SU-DHL-6 (cell line): ENCODE results near the gene NFAT5.
"Not testable (repeated sequence)": the region's sequence is repeated elsewhere in the genome, so short reads cannot be mapped to it uniquely, and the experiment has no call there.

ENCODE experiments used
- H2AFZ ChIP-seq: fragments of 200-600 bp; sonication (generic); 2 replicates; pipeline ENCODE4 v1.6.1; 2014; ENCODE audit warnings: low read depth, mild to moderate bottlenecking, moderate library complexity, mixed read lengths, antibody characterized with exemption, low read length; ENCODE audit not compliant: severe bottlenecking
- H3F3A ChIP-seq: fragments of 200-600 bp; shearing (Covaris generic); 2 replicates; pipeline ENCODE4 v1.6.0; 2016; ENCODE audit warnings: antibody characterized with exemption, mild to moderate bottlenecking; ENCODE audit not compliant: insufficient read depth
- H3K27ac ChIP-seq: fragments of 200-600 bp; sonication (generic); 2 replicates; pipeline ENCODE4 v1.5.1; 2016; ENCODE audit warnings: low read depth, mild to moderate bottlenecking, low read length, moderate library complexity, mixed read lengths
- H3K27me3 ChIP-seq: fragments of 200-600 bp; sonication (generic), shearing (Covaris generic); 2 replicates; pipeline ENCODE4 v1.6.0; 2014; ENCODE audit warnings: mild to moderate bottlenecking, low read length
- H3K36me3 ChIP-seq: fragments of 200-600 bp; sonication (generic); 2 replicates; pipeline ENCODE4 v1.6.1; 2014; ENCODE audit warnings: mild to moderate bottlenecking, low read length, mixed read lengths
- H3K4me2 ChIP-seq: fragments of 300-600, 200-600 bp; shearing (Covaris generic), sonication (generic); 2 replicates; pipeline ENCODE4 v1.6.0; 2014; ENCODE audit warnings: low read length, low read depth, mild to moderate bottlenecking; ENCODE audit not compliant: poor library complexity, severe bottlenecking
- H3K4me3 ChIP-seq: fragments of 200-600 bp; sonication (generic); 2 replicates; pipeline ENCODE4 v1.5.1; 2014; ENCODE audit warnings: antibody characterized with exemption, low read length, mild to moderate bottlenecking, mixed read lengths; ENCODE audit not compliant: insufficient read depth, poor library complexity, severe bottlenecking
- H3K79me2 ChIP-seq: fragments of 200-600 bp; sonication (generic); 2 replicates; pipeline ENCODE4 v1.6.1; 2014; ENCODE audit warnings: mild to moderate bottlenecking, low read length, moderate library complexity; ENCODE audit not compliant: insufficient read depth
- H3K9ac ChIP-seq: fragments of 200-600 bp; sonication (generic); 2 replicates; pipeline ENCODE4 v1.7.0; 2014; ENCODE audit warnings: mild to moderate bottlenecking, low read length
- H3K9me2 ChIP-seq: fragments of 200-600 bp; sonication (generic); replicated peaks from 2 replicates; pipeline ENCODE4 v1.6.1; 2014; ENCODE audit warnings: low read length; ENCODE audit not compliant: insufficient read depth
- H3K9me3 ChIP-seq: fragments of 200-600 bp; sonication (generic); 2 replicates; pipeline ENCODE4 v1.6.1; 2014; ENCODE audit warnings: low read length, mixed read lengths; ENCODE audit not compliant: insufficient read depth
- H4K20me1 ChIP-seq: fragments of 200-600 bp; sonication (generic); 2 replicates; pipeline ENCODE4 v1.6.1; 2014; ENCODE audit warnings: low read depth, mild to moderate bottlenecking, antibody characterized with exemption, low read length, moderate library complexity, mixed read lengths
- EZH2phosphoT487 ChIP-seq: fragments of 200-600 bp; sonication (generic), shearing (Covaris generic); conservative IDR thresholded peaks from 2 replicates; pipeline ENCODE4 v1.6.1; 2018; ENCODE audit warnings: mild to moderate bottlenecking, antibody characterized with exemption, low read length, moderate library complexity, mixed read lengths
- TF ChIP-seq, protein P1 (sequence below): fragments of 200-600 bp; sonication (generic); IDR thresholded peaks from one replicate; pipeline ENCODE4 v1.5.1; 2017; ENCODE audit warnings: antibody characterized with exemption, mild to moderate bottlenecking, low read length, moderate library complexity; ENCODE audit not compliant: insufficient read depth, poor library complexity, severe bottlenecking

Gene NFAT5

DNA sequence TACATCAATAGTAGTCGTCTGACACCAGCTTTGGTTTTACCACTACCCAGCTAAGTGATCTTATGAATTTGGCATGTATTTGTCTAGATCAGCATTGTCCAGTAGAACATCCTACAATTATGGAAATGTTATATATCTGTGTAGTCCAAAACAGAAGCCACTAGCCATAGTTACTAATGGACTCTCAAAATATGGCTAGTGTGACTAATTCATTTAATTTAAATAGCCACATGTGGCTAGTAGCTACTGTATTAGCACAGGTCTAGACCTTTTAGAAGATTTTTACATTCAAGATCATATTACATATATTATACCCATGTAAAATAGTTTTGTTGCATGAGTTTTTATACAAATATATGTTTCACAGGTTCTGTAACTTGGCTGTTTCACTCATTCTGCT lies 27.0 kb upstream of the NFAT5 start:
- Histone ChIP-seq H3K9ac (no peak overlapping the region), H3K9me2 (no peaks in the 10 kb centered on the region), H2AFZ (no peak overlapping the region), H3K9me3 (no peaks in the 10 kb centered on the region), H3F3A (no peaks in the 10 kb centered on the region), H3K36me3 (no peaks in the 10 kb centered on the region), H3K4me2 (no peak overlapping the region), H3K4me3 (no peak overlapping the region), H4K20me1 (no peaks in the 10 kb centered on the region), H3K27me3 (no peaks in the 10 kb centered on the region), H3K27ac (no peak overlapping the region), H3K79me2 (no peaks in the 10 kb centered on the region)
- no peak for TF ChIP-seq EZH2phosphoT487
- TF ChIP-seq, protein P1, sequence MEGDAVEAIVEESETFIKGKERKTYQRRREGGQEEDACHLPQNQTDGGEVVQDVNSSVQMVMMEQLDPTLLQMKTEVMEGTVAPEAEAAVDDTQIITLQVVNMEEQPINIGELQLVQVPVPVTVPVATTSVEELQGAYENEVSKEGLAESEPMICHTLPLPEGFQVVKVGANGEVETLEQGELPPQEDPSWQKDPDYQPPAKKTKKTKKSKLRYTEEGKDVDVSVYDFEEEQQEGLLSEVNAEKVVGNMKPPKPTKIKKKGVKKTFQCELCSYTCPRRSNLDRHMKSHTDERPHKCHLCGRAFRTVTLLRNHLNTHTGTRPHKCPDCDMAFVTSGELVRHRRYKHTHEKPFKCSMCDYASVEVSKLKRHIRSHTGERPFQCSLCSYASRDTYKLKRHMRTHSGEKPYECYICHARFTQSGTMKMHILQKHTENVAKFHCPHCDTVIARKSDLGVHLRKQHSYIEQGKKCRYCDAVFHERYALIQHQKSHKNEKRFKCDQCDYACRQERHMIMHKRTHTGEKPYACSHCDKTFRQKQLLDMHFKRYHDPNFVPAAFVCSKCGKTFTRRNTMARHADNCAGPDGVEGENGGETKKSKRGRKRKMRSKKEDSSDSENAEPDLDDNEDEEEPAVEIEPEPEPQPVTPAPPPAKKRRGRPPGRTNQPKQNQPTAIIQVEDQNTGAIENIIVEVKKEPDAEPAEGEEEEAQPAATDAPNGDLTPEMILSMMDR = no peak

DNA sequence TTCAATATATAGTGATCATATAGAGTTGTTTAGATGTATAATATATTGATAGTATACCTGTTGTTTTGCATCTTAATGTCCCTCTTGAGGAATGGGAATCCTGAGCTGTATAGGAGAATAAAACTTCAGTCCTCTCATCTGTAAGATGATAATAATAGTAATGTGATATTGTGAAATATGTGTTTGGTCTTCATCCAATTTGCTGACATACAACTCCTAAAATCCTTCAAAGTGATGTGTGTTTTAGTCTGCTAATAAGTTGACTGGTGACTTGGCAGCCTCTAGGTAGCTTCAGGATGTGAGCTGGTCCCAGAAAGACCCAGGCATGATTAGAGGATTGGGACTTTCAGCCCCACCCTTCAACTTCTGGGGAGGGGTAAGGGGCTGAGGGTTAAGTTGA lies 22.8 kb upstream of the NFAT5 start:
- TF ChIP-seq, protein P1 = no peak
- no peak for TF ChIP-seq EZH2phosphoT487
- Histone ChIP-seq H3K9ac (no peak overlapping the region), H3K79me2 (no peaks in the 10 kb centered on the region), H3K27ac (no peak overlapping the region), H2AFZ (no peak overlapping the region), H4K20me1 (no peaks in the 10 kb centered on the region), H3K27me3 (no peaks in the 10 kb centered on the region), H3K9me2 (no peaks in the 10 kb centered on the region), H3F3A (no peaks in the 10 kb centered on the region), H3K9me3 (no peaks in the 10 kb centered on the region), H3K4me3 (no peak overlapping the region), H3K4me2 (no peak overlapping the region), H3K36me3 (no peaks in the 10 kb centered on the region)

DNA sequence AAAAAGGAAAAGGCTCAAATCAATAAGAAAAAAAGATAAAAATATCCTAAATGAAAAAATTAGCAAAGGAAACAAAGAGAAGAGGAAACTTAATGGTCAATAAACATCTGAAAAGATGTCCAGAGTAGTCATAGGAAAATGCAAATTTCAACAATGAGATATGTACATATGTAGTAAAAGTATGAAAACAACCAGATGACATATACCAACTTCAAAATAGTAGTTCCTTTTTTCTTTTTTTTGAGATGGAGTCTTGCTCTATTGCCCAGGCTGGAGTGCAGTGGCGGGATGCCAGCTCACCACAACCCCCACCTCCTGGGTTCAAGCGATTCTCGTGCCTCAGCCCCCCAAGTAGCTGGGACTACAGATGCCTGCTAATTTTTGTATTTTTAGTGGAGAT lies 21.7 kb upstream of the NFAT5 start:
- no peak for TF ChIP-seq EZH2phosphoT487
- TF ChIP-seq, protein P1 = no peak
- Histone ChIP-seq H3K9me3 (no peaks in the 10 kb centered on the region), H3K79me2 (no peaks in the 10 kb centered on the region), H3K27ac (no peak overlapping the region), H4K20me1 (no peaks in the 10 kb centered on the region), H3K9me2 (no peaks in the 10 kb centered on the region), H3F3A (no peaks in the 10 kb centered on the region), H3K27me3 (no peaks in the 10 kb centered on the region), H2AFZ (no peak overlapping the region), H3K4me3 (no peak overlapping the region), H3K4me2 (no peak overlapping the region), H3K9ac (no peak overlapping the region), H3K36me3 (no peaks in the 10 kb centered on the region)

DNA sequence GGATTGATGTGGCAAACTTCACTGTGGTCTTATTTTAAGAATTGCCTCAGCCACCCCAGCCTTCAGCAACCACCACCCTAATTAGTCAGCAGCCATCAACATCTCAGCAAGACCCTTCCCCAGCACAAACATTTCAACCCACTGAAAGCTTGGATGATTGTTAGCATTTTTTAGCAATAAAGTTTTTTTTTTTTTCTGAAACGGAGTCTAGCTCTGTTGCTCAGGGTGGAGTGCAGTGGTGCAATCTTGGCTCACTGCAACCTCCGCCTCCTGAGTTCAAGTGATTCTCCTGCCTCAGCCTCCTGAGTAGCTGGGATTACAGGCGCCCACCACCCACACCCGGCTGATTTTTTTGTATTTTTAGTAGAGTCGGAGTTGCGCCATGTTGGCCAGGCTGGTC lies 19.1 kb upstream of the NFAT5 start:
- not testable (repeated sequence) for H3K27me3 ChIP-seq, H4K20me1 ChIP-seq, H3K9ac ChIP-seq, H3F3A ChIP-seq, H3K79me2 ChIP-seq, H3K27ac ChIP-seq, H3K4me2 ChIP-seq, H3K9me2 ChIP-seq, H2AFZ ChIP-seq, H3K4me3 ChIP-seq, H3K9me3 ChIP-seq, H3K36me3 ChIP-seq
